GM18526 (cell line): ENCODE results near the gene NUP205.

Experiments used
- POLR2A ChIP-seq: IDR thresholded peaks from 3 replicates; pipeline ENCODE4 v1.6.1; 2011; ENCODE audit not compliant: insufficient read length; ENCODE audit errors: extremely low read depth

Gene NUP205

GRCh38 chr7:135597181-135597925, 39.6 kb downstream of the NUP205 start:
- no peak for TF ChIP-seq POLR2A

- TF ChIP-seq POLR2A: no peak
Observed at GRCh38 chr7:135597926-135598305, 40.2 kb downstream of the NUP205 start.

- TF ChIP-seq POLR2A: no peak
Observed at GRCh38 chr7:135599471-135599870, 41.8 kb downstream of the NUP205 start.

GRCh38 chr7:135600226-135600625, 42.5 kb downstream of the NUP205 start:
- no peak for TF ChIP-seq POLR2A

GRCh38 chr7:135601182-135601581, 43.5 kb downstream of the NUP205 start:
- TF ChIP-seq POLR2A: no peak

GRCh38 chr7:135602304-135602703, 44.6 kb downstream of the NUP205 start:
- TF ChIP-seq POLR2A: no peak

GRCh38 chr7:135616136-135616535, 58.4 kb downstream of the NUP205 start:
- TF ChIP-seq POLR2A: no peak

GRCh38 chr7:135617781-135618180, 60.1 kb downstream of the NUP205 start:
- TF ChIP-seq POLR2A: no peak

GRCh38 chr7:135618510-135618909, 60.8 kb downstream of the NUP205 start:
- TF ChIP-seq POLR2A: no peak

GRCh38 chr7:135620447-135620846, 62.7 kb downstream of the NUP205 start:
- TF ChIP-seq POLR2A: no peak

- no peak for TF ChIP-seq POLR2A
Observed at GRCh38 chr7:135620980-135621850, 63.5 kb downstream of the NUP205 start.

- no peak for TF ChIP-seq POLR2A
Observed at GRCh38 chr7:135634191-135634878, 76.6 kb downstream of the NUP205 start.

- TF ChIP-seq POLR2A: no peak
Observed at GRCh38 chr7:135644154-135644553, 86.4 kb downstream of the NUP205 start.

GRCh38 chr7:135644729-135645128, 87.0 kb downstream of the NUP205 start:
- TF ChIP-seq POLR2A: no peak

GRCh38 chr7:135645296-135645904, 87.7 kb downstream of the NUP205 start:
- no peak for TF ChIP-seq POLR2A

- TF ChIP-seq POLR2A: no peak
Observed at GRCh38 chr7:135647755-135648154, 90.0 kb downstream of the NUP205 start.

GRCh38 chr7:135648235-135648634, 90.5 kb downstream of the NUP205 start:
- no peak for TF ChIP-seq POLR2A
